ENCODE measurements around the gene DDX4.

DNA sequence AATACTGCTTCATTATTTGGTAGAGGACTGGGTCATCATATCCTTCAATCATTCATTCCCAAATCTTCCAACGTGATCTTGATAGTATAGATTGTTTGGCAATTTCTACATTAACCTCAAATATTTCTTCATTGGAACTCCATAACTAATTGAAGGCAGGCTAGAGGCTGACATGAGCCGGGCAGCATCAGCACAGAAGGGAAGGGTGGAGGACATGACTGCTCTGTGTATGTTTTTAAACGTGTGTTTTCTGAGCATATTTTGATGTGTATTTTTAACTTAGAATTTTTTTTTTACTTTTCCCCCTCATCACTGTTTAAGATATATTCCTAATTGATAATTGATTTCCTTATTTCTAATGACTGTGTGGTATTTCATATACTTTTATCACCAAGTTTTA, 12.6 kb downstream of the DDX4 start:
- TF ChIP-seq, protein P1, sequence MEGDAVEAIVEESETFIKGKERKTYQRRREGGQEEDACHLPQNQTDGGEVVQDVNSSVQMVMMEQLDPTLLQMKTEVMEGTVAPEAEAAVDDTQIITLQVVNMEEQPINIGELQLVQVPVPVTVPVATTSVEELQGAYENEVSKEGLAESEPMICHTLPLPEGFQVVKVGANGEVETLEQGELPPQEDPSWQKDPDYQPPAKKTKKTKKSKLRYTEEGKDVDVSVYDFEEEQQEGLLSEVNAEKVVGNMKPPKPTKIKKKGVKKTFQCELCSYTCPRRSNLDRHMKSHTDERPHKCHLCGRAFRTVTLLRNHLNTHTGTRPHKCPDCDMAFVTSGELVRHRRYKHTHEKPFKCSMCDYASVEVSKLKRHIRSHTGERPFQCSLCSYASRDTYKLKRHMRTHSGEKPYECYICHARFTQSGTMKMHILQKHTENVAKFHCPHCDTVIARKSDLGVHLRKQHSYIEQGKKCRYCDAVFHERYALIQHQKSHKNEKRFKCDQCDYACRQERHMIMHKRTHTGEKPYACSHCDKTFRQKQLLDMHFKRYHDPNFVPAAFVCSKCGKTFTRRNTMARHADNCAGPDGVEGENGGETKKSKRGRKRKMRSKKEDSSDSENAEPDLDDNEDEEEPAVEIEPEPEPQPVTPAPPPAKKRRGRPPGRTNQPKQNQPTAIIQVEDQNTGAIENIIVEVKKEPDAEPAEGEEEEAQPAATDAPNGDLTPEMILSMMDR (conservative IDR thresholded peaks at IDR 0.05 in 1 of 2, IDR thresholded peaks at IDR 0.05 in 1 of 2; ENCODE audit: low read depth in 1 of 2, low read length in 2 of 2) = no peak
- no peak for TF ChIP-seq EZH2 (IDR thresholded peaks at IDR 0.05; ENCODE audit: low read length, missing control alignments)

Measured in fibroblast of lung (primary cell).